PC-9 (cell line): ENCODE results near the gene FKBP7. TPM values are rescaled to one million over a fixed set of nuclear protein-coding genes. Genes with fewer than 3 reads are reported as not detected.
"Not testable (repeated sequence)": the region's sequence is repeated elsewhere in the genome, so short reads cannot be mapped to it uniquely, and the experiment has no call there.

Source experiments
- BruUV-seq: library from RNA; stranded (reverse); fragments of 400-500 nt; replicated peaks from 2 replicates; lab custom pipeline; 2021; lab: Mats Ljungman, UMichigan
- CTCF ChIA-PET: fragments of 300-600 bp; sonication (Branson Sonifier 250); formaldehyde crosslinking; loops from one replicate; lab custom pipeline; 2022; ENCODE audit warnings: antibody characterized with exemption; lab: Charles Lee
- POLR2A ChIA-PET: fragments of 300-600 bp; sonication (Branson Sonifier 250); formaldehyde crosslinking; loops from one replicate; lab custom pipeline; 2022; ENCODE audit warnings: antibody characterized with exemption; ENCODE audit not compliant: unreplicated experiment; lab: Charles Lee
- DNase-seq, 2 experiments: peaks; one replicate each; pipeline versions ENCODE4 v3.0.0 to v3.0.0-alpha.2; 2015 to 2022; ENCODE audit warnings: mixed read lengths in 1 of 2
- H2AFZ ChIP-seq: fragments of 200-600 bp; sonication (generic); 2 replicates; pipeline ENCODE4 v1.8.1; 2017; ENCODE audit warnings: antibody characterized with exemption
- H3F3A ChIP-seq: fragments of 200-600 bp; sonication (generic); 2 replicates; pipeline ENCODE4 v1.8.1; 2017; ENCODE audit warnings: antibody characterized with exemption, mild to moderate bottlenecking, low read depth; ENCODE audit not compliant: insufficient read depth
- H3K27ac ChIP-seq: fragments of 200-600 bp; sonication (generic); 2 replicates; pipeline ENCODE4 v1.6.1; 2016; ENCODE audit warnings: mixed run types
- H3K27me3 ChIP-seq: fragments of 200-600 bp; sonication (generic); 2 replicates; pipeline ENCODE4 v1.6.1; 2016; ENCODE audit warnings: low read depth, mixed run types; ENCODE audit not compliant: insufficient read depth
- H3K36me3 ChIP-seq: fragments of 200-600 bp; sonication (generic); 2 replicates; pipeline ENCODE4 v1.6.1; 2016; ENCODE audit warnings: low read depth, mixed run types
- H3K4me1 ChIP-seq: fragments of 200-600 bp; sonication (generic); replicated peaks from 2 replicates; pipeline ENCODE4 v1.6.1; 2016; ENCODE audit warnings: mixed run types; ENCODE audit not compliant: insufficient read depth
- H3K4me2 ChIP-seq: fragments of 200-600 bp; sonication (generic); 2 replicates; pipeline ENCODE4 v1.6.1; 2017; ENCODE audit warnings: mixed run types
- H3K4me3 ChIP-seq: fragments of 200-600 bp; sonication (generic); 2 replicates; pipeline ENCODE4 v1.6.1; 2016; ENCODE audit warnings: mixed run types
- H3K79me2 ChIP-seq: fragments of 200-600 bp; sonication (generic); 2 replicates; pipeline ENCODE4 v1.6.1; 2017; ENCODE audit warnings: low read depth, mixed run types
- H3K9me2 ChIP-seq: fragments of 200-600 bp; sonication (generic); 2 replicates; pipeline ENCODE4 v1.8.1; 2017; ENCODE audit warnings: mild to moderate bottlenecking; ENCODE audit not compliant: insufficient read depth
- H3K9me3 ChIP-seq: fragments of 200-600 bp; sonication (generic); 2 replicates; pipeline ENCODE4 v1.8.1; 2016; ENCODE audit warnings: low read depth; ENCODE audit not compliant: insufficient read depth
- H4K20me1 ChIP-seq: fragments of 200-600 bp; sonication (generic); 2 replicates; pipeline ENCODE4 v1.8.1; 2017; ENCODE audit not compliant: insufficient read depth
- EZH2 ChIP-seq: fragments of 200-600 bp; sonication (generic); IDR thresholded peaks from 2 replicates; pipeline ENCODE4 v1.8.0; 2017; ENCODE audit warnings: antibody characterized with exemption, low read depth
- intact Hi-C: fragments of 100-400 bp; cut with micrococcal nuclease; formaldehyde crosslinking; loops from one replicate; pipeline ENCODE4 v1.10.0; 2022; ENCODE audit not compliant: unreplicated experiment
- total RNA-seq: library from RNA; stranded (reverse); gene quantifications from 2 replicates; pipeline ENCODE4 v1.2.3, GENCODE V29; 2021
- TF ChIP-seq, protein P1 (sequence below): fragments of 200-600 bp; sonication (generic); conservative IDR thresholded peaks from 2 replicates; pipeline ENCODE4 v1.6.1; 2017; ENCODE audit warnings: mixed run types, antibody characterized with exemption, mild to moderate bottlenecking, moderate library complexity

FKBP7 gene
- total RNA-seq, 1 experiment from 2014 or later: 6.1 TPM

DNA sequence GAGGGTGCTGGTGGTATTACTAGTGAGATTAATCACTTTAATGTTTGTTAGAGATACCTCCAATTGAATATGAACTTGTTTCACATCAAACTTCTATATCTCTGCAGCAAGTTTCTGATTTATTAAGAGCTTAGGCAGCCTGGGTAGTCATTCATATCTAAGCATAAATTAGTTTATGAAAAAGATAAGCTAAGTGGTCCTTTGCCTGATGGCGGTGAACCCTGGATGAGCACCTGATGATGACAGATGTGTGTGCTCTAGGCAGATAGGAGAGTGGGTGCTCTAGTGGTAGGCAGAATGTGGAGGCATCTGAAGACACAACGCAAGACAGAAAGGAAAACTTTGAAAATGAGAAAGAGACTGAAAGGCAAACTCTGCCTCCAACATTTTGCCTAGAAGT, 5.0 kb downstream of the FKBP7 start:
- H3F3A ChIP-seq: no peaks in the 10 kb centered on the region
- H3K4me3 ChIP-seq: no peak overlapping the region
- no peaks in the 10 kb centered on the region for H3K36me3 ChIP-seq
- no peaks in the 10 kb centered on the region for H4K20me1 ChIP-seq
- H3K27ac ChIP-seq: no peak overlapping the region
- no peak overlapping the region for H2AFZ ChIP-seq
- H3K9me2 ChIP-seq: no peaks in the 10 kb centered on the region
- H3K4me2 ChIP-seq: no peak overlapping the region
- DNase-seq: no peak
- ChIA-PET CTCF (interaction anchor here (0.6 kb wide), 1 partner anchor 1342 kb away, joined by 3 read pairs; no protein-coding TSS in a partner anchor), POLR2A (no interaction called here)
- no TSS peak for BruUV-seq
- H3K9me3 ChIP-seq: no peaks in the 10 kb centered on the region
- TF ChIP-seq, protein P1, sequence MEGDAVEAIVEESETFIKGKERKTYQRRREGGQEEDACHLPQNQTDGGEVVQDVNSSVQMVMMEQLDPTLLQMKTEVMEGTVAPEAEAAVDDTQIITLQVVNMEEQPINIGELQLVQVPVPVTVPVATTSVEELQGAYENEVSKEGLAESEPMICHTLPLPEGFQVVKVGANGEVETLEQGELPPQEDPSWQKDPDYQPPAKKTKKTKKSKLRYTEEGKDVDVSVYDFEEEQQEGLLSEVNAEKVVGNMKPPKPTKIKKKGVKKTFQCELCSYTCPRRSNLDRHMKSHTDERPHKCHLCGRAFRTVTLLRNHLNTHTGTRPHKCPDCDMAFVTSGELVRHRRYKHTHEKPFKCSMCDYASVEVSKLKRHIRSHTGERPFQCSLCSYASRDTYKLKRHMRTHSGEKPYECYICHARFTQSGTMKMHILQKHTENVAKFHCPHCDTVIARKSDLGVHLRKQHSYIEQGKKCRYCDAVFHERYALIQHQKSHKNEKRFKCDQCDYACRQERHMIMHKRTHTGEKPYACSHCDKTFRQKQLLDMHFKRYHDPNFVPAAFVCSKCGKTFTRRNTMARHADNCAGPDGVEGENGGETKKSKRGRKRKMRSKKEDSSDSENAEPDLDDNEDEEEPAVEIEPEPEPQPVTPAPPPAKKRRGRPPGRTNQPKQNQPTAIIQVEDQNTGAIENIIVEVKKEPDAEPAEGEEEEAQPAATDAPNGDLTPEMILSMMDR: no peak
- no peak for TF ChIP-seq EZH2
- H3K4me1 ChIP-seq: peaks cover 11% of the 10 kb centered on the region
- no peaks in the 10 kb centered on the region for H3K79me2 ChIP-seq
- H3K27me3 ChIP-seq: no peaks in the 10 kb centered on the region
- intact Hi-C loops: no loop called here

DNA sequence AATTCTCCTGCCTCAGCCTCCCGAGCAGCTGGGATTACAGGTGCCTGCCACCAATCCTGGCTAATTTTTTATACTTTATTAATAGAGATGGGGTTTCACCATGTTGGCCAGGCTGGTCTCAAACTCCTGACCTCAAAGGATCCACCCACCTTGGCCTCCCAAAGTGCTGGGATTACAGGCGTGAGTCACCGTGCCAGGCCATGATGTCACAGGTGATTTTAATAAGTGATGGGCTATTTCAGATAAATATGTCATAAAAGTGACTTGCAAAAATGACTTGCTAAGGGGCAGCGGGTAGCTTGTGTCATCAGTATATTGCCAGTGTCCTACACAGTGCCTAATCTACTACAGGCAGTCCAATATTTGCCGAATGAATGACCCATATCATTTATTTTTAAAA, 7.1 kb downstream of the FKBP7 start:
- H3K4me1 ChIP-seq, CTCF ChIA-PET, H3K27ac ChIP-seq, H3K9me3 ChIP-seq, H3K27me3 ChIP-seq, DNase-seq, intact Hi-C loops, H3K4me3 ChIP-seq, H2AFZ ChIP-seq, BruUV-seq, H3K9me2 ChIP-seq, H3K4me2 ChIP-seq, H3K36me3 ChIP-seq, H3F3A ChIP-seq, H4K20me1 ChIP-seq, POLR2A ChIA-PET, H3K79me2 ChIP-seq: not testable (repeated sequence)

DNA sequence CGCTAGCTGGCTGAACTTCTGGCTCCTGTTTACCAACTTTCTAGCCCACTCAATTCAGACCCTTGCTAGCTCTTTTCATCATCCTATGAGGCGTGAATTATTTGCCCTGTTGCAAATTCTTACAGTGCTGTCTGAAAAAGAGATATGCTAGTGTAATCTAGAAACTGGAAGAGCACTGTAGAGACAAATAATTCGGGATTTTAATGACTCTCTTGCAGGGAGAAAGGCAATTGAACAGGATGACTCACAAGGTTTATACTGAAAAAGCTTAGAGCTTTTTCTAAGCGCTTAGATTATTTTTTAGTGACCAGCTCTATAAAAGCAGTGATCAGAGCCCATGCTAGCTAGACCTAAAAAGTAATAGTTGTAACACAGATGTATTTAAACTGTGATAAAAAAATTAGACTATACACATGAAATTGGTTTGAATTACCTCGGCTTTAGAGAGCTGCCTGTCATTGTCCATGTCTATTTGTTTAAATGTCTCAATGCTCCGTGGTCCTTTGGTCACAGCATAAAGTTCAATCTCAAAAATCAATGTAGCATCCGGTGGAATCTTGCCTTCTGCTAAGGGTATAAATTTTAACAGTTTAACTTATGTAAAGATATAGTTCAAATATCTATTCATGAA, 9.1 kb downstream of the FKBP7 start:
- Histone ChIP-seq H3K9me3 (no peaks in the 10 kb centered on the region), H3K4me1 (no peaks in the 10 kb centered on the region), H3K9me2 (no peaks in the 10 kb centered on the region; the same call in 1 of the 2 replicates), H3F3A (no peaks in the 10 kb centered on the region), H3K79me2 (no peaks in the 10 kb centered on the region), H3K4me2 (no peak overlapping the region), H2AFZ (no peak overlapping the region), H3K27me3 (no peaks in the 10 kb centered on the region), H3K27ac (no peak overlapping the region), H3K36me3 (no peaks in the 10 kb centered on the region), H4K20me1 (no peaks in the 10 kb centered on the region), H3K4me3 (no peak overlapping the region)
- DNase-seq: no peak
- no TSS peak for BruUV-seq
- intact Hi-C loops: no loop called here
- TF ChIP-seq, protein P1: no peak
- TF ChIP-seq EZH2: no peak
- ChIA-PET CTCF (no interaction called here), POLR2A (no interaction called here)

DNA sequence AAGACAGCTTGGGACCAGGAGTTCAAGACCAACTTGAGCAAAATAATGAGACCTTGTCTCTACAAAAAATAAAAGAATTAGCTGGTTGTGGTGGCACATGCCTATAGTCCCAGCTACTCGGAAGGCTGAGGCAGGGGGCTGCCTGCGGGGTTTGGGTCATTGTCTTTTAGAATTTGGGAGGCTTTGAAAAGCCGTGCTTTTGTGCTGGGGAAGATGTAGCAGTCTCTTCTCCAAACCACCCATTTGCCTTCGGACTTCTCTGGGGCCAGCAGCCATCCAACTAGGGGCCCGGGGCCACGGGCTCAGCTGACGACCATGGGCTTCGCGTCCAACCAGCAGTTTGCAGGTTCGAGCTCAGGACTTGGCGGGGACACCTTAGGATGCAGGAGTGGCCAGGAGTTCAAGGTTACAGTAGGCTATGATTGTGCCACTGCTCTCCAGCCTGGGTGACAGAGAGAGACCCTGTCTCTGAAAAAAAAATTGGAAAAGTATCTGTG, 21.0 kb downstream of the FKBP7 start:
- POLR2A ChIA-PET: no interaction called here
- intact Hi-C loops: no loop called here

More for the DNA sequence above, 21.0 kb downstream of the FKBP7 start:
- Histone ChIP-seq H3K4me2 (no peak overlapping the region), H3K36me3 (no peaks in the 10 kb centered on the region), H3K4me3 (no peak overlapping the region), H3K4me1 (peaks cover 5% of the 10 kb centered on the region), H3K9me2 (no peaks in the 10 kb centered on the region; the same call in 1 of the 2 replicates), H3F3A (peaks cover under 1% of the 10 kb centered on the region; the same call in 1 of the 2 replicates), H4K20me1 (no peaks in the 10 kb centered on the region), H2AFZ (no peak overlapping the region), H3K27me3 (no peaks in the 10 kb centered on the region), H3K27ac (no peak overlapping the region), H3K79me2 (0 out of 2 replicates have a peak, but pooled peaks cover 1% of the 10 kb centered on the region), H3K9me3 (no peaks in the 10 kb centered on the region)
- CTCF ChIA-PET: no interaction called here
- no TSS peak for BruUV-seq
- TF ChIP-seq, protein P1: no peak
- TF ChIP-seq EZH2: no peak
- no peak for DNase-seq
